Stimulated activated effector memory CD8-positive, alpha-beta T cell treated with anti-CD3 and anti-CD28 coated beads, Interleukin-12 subunit alpha, Interleukin-12 subunit beta, amount 100 ng/mL, for 72 hours (primary cell): Measurements from ENCODE around the gene LSR.

Source experiments
- ATAC-seq: fragments of 150-1000 bp; cut with Tn5 transposase; 2 replicates; pipeline ENCODE4 v1.10.0; 2021
- DNase-seq, 2 donors: peaks; one replicate each; pipeline ENCODE4 v3.0.0; 2021 to 2022; ENCODE audit warnings: low spot score in 2 of 2
- H3K27ac Mint-ChIP-seq: one replicate; pipeline ENCODE4 v1.8.0; 2022; ENCODE audit warnings: mild to moderate bottlenecking, mixed read lengths
- H3K36me3 Mint-ChIP-seq: one replicate; pipeline ENCODE4 v1.8.0; 2022; ENCODE audit warnings: mild to moderate bottlenecking, mixed read lengths
- H3K4me1 Mint-ChIP-seq: one replicate; pipeline ENCODE4 v1.8.0; 2022; ENCODE audit warnings: mixed read lengths
- H3K4me3 Mint-ChIP-seq: one replicate; pipeline ENCODE4 v1.8.0; 2022; ENCODE audit warnings: mild to moderate bottlenecking, mixed read lengths
- H3K9me3 Mint-ChIP-seq: one replicate; pipeline ENCODE4 v1.8.0; 2022; ENCODE audit warnings: mixed read lengths

The LSR gene

DNA sequence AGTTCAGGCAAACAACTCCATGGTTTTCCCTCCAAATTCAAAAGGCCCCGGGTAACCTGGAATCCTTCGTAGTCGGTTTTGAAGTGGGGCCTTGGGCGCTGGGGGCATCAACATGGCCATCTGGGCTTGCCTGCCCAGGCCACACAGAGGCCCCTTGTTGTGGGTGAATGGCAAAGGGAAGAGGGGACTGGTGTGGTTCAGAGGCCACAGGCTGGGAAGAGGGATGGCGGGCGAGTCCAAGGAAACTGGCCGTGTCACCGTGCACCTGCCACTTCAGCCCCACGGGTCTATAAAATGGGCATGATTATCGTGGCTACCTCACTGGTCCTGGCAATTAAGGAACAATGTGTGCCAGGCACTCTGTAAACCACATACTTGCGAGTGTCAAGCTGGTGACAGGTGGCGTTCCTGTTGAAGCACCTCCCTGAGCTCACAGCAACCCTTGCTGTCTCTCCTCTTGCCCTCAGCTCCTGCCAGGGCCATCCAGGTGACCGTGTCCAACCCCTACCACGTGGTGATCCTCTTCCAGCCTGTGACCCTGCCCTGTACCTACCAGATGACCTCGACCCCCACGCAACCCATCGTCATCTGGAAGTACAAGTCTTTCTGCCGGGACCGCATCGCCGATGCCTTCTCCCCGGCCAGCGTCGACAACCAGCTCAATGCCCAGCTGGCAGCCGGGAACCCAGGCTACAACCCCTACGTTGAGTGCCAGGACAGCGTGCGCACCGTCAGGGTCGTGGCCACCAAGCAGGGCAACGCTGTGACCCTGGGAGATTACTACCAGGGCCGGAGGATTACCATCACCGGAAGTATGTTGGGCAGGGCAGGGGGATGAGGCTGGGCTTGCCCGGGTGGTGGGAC is 1.3 kb downstream of the LSR start:
- peaks cover 40% of the 10 kb centered on the region for H3K4me1 Mint-ChIP-seq

DNA sequence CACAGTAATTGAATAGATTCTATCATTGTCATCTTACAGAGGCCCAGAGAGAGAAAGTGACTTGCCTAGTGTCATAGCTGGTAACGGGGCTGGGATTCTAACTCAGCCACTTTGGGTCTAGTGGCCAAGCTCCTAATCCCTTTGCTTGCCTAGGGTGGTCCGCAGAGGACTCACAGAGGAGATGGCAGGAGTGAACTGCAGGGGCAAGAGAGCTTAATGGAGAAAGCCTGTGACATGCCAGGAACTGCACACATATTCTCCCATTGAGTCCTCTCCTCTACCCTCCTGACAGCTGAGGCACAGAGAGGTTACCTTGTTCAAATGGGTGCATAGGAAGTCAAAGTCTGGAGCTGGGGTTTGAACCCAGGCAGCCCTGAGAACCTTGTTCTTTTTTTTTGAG is 2.7 kb downstream of the LSR start:
- Mint-ChIP-seq H3K4me1 (peaks cover 45% of the 10 kb centered on the region), H3K4me3 (peak overlapping the region; percentile 4), H3K36me3 (peaks cover 56% of the 10 kb centered on the region), H3K9me3 (no peaks in the 10 kb centered on the region), H3K27ac (no peak overlapping the region)
- DNase-seq, result no peak
- no peak for ATAC-seq

More for the DNA sequence above, 1.3 kb downstream of the LSR start:
- Mint-ChIP-seq H3K9me3 (no peaks in the 10 kb centered on the region), H3K27ac (peak overlapping the region; percentile 91), H3K4me3 (peak overlapping the region; percentile 88), H3K36me3 (peaks cover 49% of the 10 kb centered on the region)
- DNase-seq (no peak), ATAC-seq (no peak)

DNA sequence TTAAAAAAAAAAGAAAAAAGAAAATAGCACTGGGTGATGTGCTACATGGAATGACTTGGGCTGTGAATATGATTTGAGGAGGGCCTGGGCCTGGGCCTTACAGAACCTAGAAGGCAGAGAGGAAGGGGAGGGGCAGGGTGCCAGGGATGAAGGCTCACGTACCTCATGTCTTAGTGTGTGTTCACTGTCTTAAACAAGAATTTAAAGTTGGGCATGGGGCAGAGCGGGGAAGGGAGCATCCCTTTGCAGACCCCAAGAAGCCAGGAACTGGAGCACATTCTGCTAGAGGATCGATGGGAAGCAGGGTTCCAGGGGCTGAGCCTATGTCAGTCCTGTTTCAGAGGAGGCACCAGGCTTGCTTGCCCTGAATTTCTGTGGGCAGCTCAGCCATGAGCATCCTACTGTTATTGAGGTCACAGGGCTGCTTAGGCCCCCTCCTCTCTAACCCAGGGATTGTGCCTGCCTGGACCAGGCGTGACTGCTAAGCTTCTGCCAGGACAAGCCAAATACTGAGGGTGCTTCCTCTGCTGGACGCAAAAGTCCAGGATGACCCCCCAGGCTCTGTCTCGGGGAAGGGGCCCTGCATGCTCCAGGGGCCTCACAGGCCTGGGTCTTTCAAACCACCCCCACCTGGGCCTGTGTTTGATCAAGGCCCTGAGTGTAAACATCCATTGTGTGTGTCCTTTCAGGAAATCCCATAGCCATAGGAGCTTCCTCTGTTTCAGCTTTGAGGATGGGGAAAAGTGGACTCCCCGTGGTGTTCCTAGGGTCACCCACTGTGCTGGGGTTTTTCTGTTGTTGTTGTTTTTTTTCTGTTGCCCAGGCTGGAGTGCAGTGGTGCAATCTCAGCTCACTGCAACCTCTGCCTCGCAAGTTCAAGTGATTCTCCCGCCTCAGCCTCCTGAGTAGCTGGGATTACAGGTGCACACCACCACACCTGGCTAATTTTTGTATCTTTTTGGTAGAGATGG is 4.8 kb downstream of the LSR start:
- Mint-ChIP-seq H3K4me1 (peaks cover 33% of the 10 kb centered on the region), H3K9me3 (no peaks in the 10 kb centered on the region), H3K27ac (no peak overlapping the region), H3K4me3 (no peak overlapping the region), H3K36me3 (peaks cover 55% of the 10 kb centered on the region)
- no peak for DNase-seq
- no peak for ATAC-seq

DNA sequence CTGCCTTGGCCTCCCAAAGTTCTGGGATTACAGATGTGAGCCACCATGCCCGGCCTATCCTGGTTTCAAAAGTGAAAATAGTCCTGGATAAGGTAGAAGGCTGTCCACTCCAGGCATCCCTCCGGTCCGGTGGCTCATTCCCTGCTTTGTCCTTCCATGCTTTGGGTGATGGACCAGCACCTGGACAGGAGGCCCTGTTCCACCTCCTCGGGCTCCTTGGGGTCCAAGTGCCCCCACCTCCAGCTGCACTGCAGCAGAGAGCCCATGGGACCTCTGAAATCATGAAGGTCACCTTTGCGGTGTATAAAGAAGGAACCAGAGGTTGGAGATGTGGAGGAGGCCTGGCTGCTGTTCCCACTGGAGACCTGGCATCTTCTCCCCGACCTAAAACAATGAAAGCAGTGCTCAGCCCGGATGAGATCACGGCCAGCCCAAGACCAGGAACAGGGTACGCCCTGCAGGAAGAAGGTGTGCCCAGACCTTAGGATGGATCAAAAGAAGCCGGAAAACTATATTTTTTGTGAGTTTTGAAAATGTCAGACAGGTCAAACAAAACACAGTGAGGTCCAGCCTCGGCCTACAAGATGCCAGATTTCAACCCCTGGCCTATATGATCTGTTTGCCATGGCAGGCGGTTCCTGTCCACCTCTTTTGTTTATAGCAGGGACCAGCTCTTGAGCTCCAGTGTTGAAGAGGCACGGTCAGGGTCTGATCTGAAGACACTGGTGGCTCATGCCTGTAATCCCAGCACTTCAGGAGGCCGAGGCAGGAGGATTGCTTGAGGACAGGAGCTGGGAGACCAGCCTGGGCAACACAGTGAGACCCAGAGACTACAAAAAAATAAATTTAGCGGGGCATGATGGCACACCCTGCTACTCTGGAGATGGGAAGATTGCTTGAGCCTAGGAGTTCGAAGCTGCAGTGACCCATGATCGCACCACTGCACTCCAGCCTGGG is 5.8 kb downstream of the LSR start:
- ATAC-seq (no peak), DNase-seq (no peak)
- Mint-ChIP-seq H3K36me3 (peaks cover 55% of the 10 kb centered on the region), H3K4me1 (peaks cover 23% of the 10 kb centered on the region), H3K9me3 (no peaks in the 10 kb centered on the region), H3K27ac (peak overlapping the region; percentile 81), H3K4me3 (no peak overlapping the region)

DNA sequence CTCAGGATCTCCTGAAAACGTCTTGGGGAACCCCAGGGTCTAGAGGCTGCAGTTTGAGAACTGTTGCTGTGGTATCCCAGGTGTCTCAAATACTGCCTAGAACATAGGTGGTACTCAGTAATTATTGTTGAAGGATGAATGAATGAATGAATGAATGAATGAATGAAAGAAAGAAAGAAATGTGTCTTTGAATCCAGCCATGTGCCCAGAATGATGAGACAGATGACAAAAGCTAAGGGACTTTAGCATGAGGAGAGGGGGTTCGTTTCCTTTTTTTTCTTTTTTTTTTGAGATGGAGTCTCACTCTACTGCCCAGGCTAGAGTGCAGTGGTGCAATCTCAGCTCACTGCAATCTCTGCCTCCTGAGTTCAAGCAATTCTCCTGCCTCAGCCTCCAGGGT is 7.8 kb downstream of the LSR start:
- Mint-ChIP-seq H3K27ac (no peak overlapping the region), H3K4me3 (no peak overlapping the region), H3K4me1 (peaks cover 16% of the 10 kb centered on the region), H3K36me3 (peaks cover 51% of the 10 kb centered on the region), H3K9me3 (no peaks in the 10 kb centered on the region)
- ATAC-seq, result no peak
- DNase-seq, result no peak

DNA sequence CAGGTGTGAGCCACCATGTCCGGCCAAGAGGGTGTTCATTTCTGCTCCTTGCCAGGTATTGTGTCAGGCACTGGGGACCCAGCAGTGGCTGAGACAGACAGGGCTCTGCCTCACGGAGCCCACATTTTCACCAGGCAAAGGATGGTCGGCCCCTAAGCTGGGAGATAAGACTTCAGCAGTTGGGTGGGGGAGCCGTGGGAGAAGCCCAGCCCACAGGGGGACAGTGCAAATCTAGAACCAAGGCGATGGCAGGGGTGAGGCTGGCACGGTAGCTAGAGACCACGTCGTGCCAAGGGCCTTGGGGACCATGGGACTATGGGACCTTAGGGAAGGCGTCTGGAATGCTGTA is 8.3 kb downstream of the LSR start:
- H3K4me1 Mint-ChIP-seq, result peaks cover 16% of the 10 kb centered on the region
- peaks cover 46% of the 10 kb centered on the region for H3K36me3 Mint-ChIP-seq
- H3K9me3 Mint-ChIP-seq, result no peaks in the 10 kb centered on the region
- no peak overlapping the region for H3K27ac Mint-ChIP-seq
- no peak overlapping the region for H3K4me3 Mint-ChIP-seq
- ATAC-seq, result no peak
- no peak for DNase-seq

DNA sequence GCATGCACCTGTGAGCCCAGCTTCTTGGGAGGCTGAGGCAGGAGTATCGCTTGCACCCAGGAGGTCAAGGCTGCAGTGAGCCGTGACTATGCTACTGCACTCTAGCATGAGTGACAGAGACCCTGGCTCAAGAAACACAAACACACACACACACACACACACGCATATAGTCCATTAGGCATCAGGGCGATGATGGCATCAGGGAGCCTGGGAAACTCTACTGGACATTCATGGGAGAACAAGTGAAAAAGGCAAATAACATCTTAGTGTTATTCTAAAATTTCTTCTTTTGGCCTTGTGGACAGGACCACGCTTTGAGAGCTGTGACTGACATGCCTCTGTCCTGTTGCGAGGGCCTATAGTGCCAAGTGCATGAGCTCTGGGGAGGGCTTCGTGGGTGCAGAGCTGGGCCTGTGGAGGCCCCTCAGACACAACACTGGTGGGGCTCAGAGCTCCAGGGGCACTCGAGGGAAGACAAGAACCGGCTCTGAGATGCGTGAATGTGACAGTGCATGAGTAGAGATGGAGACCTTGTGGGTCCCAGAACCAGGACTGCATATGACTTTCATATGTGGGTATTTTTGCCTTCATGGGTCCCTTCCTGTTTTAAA is 12.0 kb downstream of the LSR start:
- Mint-ChIP-seq H3K9me3 (no peaks in the 10 kb centered on the region), H3K36me3 (peaks cover 28% of the 10 kb centered on the region), H3K27ac (peak overlapping the region; percentile 82), H3K4me1 (peaks cover 18% of the 10 kb centered on the region), H3K4me3 (no peak overlapping the region)
- ATAC-seq, result no peak
- DNase-seq, result no peak

DNA sequence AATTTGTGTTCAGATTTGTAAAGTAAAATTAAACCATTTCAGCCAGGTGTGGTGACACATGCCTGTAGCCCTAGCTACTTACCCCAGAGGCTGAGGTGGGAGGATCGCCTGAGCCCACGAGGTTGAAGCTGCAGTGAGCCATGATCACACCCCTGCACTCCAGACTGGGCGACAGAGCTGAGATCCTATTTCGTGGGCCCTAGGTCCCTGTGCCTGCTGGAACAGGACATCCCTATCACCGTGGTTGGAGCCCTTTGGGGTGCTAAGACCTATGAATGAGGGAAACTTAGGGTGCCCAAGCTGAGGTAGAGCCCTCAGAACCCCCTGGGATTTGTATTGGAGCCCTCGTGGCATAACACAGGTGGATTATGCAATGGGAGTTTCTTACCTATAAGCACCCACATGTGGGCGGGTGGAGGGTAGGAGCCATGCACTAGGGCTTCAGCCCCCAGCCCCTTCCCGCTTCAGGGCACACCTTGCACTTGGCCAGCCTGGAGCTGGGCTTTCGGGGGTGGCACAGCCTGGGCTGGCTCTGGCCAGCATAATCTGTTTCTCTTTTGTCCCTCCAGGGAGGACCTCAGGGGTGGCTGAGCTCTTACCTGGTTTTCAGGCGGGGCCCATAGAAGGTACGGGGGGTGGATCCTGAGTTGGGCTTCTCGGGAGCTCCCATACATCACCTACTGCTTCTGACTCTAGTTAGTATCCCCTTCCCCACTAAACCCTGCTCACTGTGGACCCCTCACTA is 12.7 kb downstream of the LSR start:
- H3K27ac Mint-ChIP-seq, result peak overlapping the region; percentile 82
- H3K36me3 Mint-ChIP-seq, result peaks cover 33% of the 10 kb centered on the region
- no peak for ATAC-seq
- H3K9me3 Mint-ChIP-seq, result no peaks in the 10 kb centered on the region
- DNase-seq, result no peak
- H3K4me1 Mint-ChIP-seq, result peaks cover 25% of the 10 kb centered on the region
- no peak overlapping the region for H3K4me3 Mint-ChIP-seq

DNA sequence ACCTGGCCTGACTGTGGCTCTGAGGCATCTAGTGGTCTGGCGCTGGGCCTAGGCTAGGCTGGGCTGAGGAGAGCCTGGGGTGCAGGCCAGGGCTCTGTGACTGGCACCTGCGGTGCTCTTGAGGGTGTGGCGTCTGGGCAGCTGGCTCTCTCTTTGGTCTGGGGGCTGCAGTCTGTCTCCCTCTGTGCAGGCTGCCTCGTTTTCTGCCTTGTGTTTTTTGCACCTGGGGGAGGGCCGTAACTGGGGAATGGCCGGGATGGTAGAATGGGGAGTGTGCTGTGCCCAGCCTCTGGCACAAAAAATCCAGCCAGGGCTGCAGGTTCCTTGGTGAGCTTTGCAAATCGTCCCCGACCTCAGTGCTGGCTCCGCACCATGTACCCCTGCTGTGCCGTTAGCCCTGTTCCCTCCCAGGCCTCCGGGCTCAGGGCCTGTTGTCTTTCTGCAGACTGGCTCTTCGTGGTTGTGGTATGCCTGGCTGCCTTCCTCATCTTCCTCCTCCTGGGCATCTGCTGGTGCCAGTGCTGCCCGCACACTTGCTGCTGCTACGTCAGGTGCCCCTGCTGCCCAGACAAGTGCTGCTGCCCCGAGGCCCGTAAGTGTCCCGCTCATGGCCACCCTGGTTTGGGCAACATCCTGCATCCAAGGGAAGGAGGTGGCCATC is 13.4 kb downstream of the LSR start:
- Mint-ChIP-seq H3K27ac (no peak overlapping the region), H3K4me3 (no peak overlapping the region), H3K36me3 (peaks cover 40% of the 10 kb centered on the region), H3K4me1 (peaks cover 28% of the 10 kb centered on the region), H3K9me3 (no peaks in the 10 kb centered on the region)
- ATAC-seq (no peak), DNase-seq (no peak)

DNA sequence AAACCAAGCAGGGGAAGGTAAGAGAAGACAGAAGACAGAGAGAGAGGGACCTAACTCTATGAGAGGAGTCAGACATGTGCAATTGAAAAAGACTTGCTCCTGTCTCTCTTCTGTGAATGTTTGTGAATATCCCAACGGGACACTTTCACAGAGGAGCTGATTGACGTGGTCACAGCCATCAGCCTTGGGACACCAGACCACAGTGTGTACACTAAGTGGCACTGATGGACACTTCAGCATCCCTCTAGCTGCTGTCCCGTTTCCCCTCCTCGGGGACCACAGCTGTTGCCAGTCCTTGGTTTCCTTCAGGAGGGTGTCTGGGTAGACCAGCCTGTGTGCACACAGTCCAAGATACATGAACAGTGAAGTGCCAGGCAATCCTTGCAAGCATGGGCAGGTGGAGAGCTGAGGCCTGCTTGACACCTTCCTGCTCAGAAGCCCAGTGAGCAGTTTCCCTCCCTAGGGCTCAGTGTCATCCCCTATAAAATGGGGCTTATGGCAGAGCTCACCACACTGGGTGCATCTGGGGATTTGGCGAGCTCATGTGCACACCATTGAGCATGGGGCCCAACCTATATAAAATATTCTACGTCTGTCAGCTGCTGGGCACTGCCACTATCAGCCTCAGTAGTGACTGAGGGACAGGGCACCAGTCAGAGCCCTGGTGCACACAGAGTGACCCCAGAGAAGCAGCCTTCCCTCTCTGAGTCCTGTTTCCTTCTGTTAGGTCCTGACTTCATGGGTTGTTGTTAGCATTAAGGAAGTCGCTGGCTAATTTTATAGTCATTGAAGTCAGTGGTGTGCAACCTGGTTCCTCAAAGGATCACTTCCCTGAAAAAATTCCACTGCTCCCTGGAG is 15.7 kb downstream of the LSR start:
- Mint-ChIP-seq H3K4me1 (peaks cover 28% of the 10 kb centered on the region), H3K4me3 (no peak overlapping the region), H3K27ac (peak overlapping the region; percentile 98), H3K9me3 (no peaks in the 10 kb centered on the region), H3K36me3 (peaks cover 41% of the 10 kb centered on the region)
- ATAC-seq (no peak), DNase-seq (no peak)

DNA sequence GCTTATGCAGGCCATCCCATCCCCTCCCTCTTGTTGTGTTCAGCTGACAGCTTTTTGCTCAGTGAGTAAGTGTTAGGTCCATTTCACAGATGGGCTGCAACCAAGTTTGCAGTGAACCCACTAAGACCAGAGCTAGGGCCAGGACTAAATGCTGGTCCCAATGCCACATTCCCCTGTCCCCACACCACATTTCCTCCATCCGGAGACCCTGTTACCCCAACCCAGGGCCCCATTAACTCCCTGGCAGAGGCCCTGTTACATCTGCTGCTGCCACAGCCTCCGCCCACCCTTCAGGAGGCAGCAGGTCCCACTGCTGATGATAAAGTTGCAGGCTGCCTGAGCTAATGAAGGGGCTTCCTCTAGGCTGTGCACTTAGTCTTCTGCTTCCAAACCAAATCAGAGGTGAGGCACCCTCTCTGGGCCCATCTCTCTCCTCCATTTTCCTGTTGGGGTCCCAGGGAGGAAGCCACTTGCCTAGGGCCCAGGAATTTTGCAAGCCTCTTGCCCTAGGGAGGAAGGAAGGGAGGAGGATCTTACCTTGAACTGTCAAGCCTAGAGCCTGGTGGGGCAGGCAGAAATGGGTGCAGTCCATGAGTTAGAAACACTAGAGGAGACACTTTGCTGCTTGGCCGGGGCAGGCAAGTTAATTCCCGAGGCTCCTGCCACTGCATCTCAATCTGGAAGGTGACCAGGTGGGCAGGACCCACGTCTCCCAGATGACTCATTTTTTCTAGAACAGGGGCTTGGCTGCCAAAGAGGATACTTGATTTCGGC is 16.5 kb downstream of the LSR start:
- peak overlapping the region; percentile 91 for H3K4me3 Mint-ChIP-seq
- no peak for DNase-seq
- no peaks in the 10 kb centered on the region for H3K9me3 Mint-ChIP-seq
- H3K27ac Mint-ChIP-seq, result peak overlapping the region; percentile 98
- no peak for ATAC-seq
- H3K4me1 Mint-ChIP-seq, result peaks cover 33% of the 10 kb centered on the region
- H3K36me3 Mint-ChIP-seq, result peaks cover 44% of the 10 kb centered on the region

DNA sequence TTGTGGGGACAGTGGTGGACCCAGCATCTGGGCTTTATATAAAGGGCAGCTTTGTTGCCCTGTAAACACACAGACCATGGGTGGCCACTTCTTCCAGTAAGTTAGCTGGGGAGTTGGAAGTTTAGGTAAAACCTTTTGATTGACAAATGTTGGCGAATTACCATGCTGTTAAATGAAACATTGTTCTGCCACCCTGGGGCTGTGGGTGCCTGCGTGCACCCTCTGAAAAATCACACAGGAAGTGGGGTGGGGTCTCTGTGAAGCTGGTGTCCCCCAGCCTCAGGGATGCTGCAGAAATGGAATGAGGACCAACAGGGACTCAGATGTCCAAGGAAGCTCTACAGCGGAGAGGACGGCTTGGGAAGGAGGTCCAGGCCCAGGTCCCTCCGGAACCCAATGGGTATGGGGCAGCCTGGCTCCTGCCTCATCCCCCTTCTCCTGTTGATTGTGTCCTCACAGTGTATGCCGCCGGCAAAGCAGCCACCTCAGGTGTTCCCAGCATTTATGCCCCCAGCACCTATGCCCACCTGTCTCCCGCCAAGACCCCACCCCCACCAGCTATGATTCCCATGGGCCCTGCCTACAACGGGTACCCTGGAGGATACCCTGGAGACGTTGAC is 17.2 kb downstream of the LSR start:
- Mint-ChIP-seq H3K9me3 (no peaks in the 10 kb centered on the region), H3K4me1 (peaks cover 36% of the 10 kb centered on the region), H3K27ac (peak overlapping the region; percentile 98), H3K4me3 (peak overlapping the region; percentile 91), H3K36me3 (peaks cover 48% of the 10 kb centered on the region)
- ATAC-seq (no peak), DNase-seq (no peak)
